ENCODE results near the gene CAPN1. TPM values are rescaled to one million over a fixed set of nuclear protein-coding genes. Genes with fewer than 3 reads are reported as not detected.

Gene CAPN1
- total RNA-seq (100 to 1,000 TPM in 3 of 5 donors, 10 to 100 TPM in 2; 79.5 to 325 (median 155) TPM), polyA plus RNA-seq (100 to 1,000 TPM in 2 of 3 donors, 10 to 100 TPM in 1; 96.1 to 234 (median 112) TPM)
- long read RNA-seq, donor 1, partial matches to known transcripts = 6 of 6 reads
- long read RNA-seq, donor 1, other reads (novel, unspliced or antisense) = 0 of 6 reads
- long read RNA-seq, donor 2, partial matches to known transcripts = 7 of 17 reads
- long read RNA-seq, donor 2, other reads (novel, unspliced or antisense) = 10 of 17 reads
- long read RNA-seq, donor 3 = 0 reads
- long read RNA-seq, donor 4 = 0 reads
- long read RNA-seq, donor 5, partial matches to known transcripts = 9 of 9 reads
- long read RNA-seq, donor 5, other reads (novel, unspliced or antisense) = 0 of 9 reads
- long read RNA-seq, donor 6, partial matches to known transcripts = 12 of 30 reads
- long read RNA-seq, donor 6, other reads (novel, unspliced or antisense) = 18 of 30 reads
- long read RNA-seq, donor 7, partial matches to known transcripts = 30 of 37 reads
- long read RNA-seq, donor 7, other reads (novel, unspliced or antisense) = 7 of 37 reads
- long read RNA-seq, donor 8, partial matches to known transcripts = 23 of 30 reads
- long read RNA-seq, donor 8, other reads (novel, unspliced or antisense) = 7 of 30 reads
- long read RNA-seq, donor 9, partial matches to known transcripts = 24 of 25 reads
- long read RNA-seq, donor 9, other reads (novel, unspliced or antisense) = 0 of 25 reads
- long read RNA-seq, donor 10, partial matches to known transcripts = 0 of 7 reads
- long read RNA-seq, donor 10, other reads (novel, unspliced or antisense) = 7 of 7 reads

- TF ChIP-seq EP300 (IDR thresholded peaks at IDR 0.05) (no peak), POLR2AphosphoS5 (IDR thresholded peaks at IDR 0.05) (peak in 2 of 3 donors; percentile 58 to 79), POLR2A (IDR thresholded peaks at IDR 0.05) (no peak)
- TF ChIP-seq, protein P1, sequence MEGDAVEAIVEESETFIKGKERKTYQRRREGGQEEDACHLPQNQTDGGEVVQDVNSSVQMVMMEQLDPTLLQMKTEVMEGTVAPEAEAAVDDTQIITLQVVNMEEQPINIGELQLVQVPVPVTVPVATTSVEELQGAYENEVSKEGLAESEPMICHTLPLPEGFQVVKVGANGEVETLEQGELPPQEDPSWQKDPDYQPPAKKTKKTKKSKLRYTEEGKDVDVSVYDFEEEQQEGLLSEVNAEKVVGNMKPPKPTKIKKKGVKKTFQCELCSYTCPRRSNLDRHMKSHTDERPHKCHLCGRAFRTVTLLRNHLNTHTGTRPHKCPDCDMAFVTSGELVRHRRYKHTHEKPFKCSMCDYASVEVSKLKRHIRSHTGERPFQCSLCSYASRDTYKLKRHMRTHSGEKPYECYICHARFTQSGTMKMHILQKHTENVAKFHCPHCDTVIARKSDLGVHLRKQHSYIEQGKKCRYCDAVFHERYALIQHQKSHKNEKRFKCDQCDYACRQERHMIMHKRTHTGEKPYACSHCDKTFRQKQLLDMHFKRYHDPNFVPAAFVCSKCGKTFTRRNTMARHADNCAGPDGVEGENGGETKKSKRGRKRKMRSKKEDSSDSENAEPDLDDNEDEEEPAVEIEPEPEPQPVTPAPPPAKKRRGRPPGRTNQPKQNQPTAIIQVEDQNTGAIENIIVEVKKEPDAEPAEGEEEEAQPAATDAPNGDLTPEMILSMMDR (IDR thresholded peaks at IDR 0.05) = no peak
- Histone ChIP-seq H3K27ac (peak within 1 kb of the TSS; percentile 89 to 96 (median 93)), H3K36me3 (peaks cover 7 to 30% (median 25%) of the 10 kb centered on the region in 4 donors), H3K9me3 (no peaks in the 10 kb centered on the region), H3K27me3 (no peaks in the 10 kb centered on the region), H3K4me3 (peak within 1 kb of the TSS; percentile 68 to 89 (median 82)), H3K4me1 (peaks cover 23 to 57% (median 36%) of the 10 kb centered on the region in 4 donors)
- peak; percentile 86 to 91 for DNase-seq
- WGBS, 5 donors = 0 to 1% (median 0%) methylated on average over 13 to 43 of the region's 43 CpGs
- intact Hi-C loops (cut with DNase I; ENCODE audit: low total_unique reads) = no loop called here
These were observed at the start of gene CAPN1 for GRCh38 chr11:65181569-65182257. Gene CAPN1, plus strand, starts transcription at chr11:65181928. Its CDS starts 774 bp downstream, at chr11:65182702.

DNA sequence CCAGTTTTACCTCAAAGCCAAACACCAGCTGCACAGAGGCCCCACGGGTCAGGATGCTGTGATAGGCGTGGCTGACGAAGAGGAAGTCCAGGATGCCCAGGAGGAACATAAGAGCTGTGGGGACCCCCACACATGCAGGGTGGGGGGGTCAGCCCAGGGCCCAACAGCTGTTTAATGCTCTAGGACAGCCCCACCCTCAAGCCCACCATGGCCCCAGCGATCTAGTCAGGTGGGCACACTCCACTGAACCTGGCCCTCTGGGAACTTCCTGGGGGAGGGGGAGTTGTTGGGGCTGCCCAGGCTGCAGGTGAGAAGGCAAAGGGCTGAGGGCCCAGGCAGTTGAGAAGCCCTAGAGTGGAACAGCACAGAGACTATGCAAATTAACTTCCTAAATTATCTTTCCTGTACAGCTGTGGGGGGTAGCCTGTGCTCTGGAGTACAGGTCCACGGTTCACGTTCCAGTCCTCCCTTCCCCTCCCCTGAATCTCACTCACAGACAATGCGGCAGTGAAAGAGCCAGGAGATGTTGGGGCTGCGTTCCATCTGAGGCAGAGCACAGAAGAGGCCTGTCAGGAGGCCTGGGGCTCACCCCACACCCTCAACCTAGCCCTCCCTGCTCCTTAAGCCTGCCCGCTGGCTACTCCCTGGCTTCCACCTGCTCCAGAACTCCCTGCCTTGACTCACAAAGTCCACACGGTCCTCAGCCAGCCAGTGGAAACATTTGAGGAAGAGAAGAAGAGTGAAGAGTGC, 49.3 kb upstream of the CAPN1 start:
- Histone ChIP-seq H3K36me3 (peaks cover 56 to 57% (median 57%) of the 10 kb centered on the region in 4 donors), H3K4me3 (peak overlapping the region; percentile 80 to 99 (median 92)), H3K27me3 (no peaks in the 10 kb centered on the region), H3K9me3 (no peaks in the 10 kb centered on the region), H3K27ac (peak overlapping the region in 4 of 5 donors; percentile 94 to 99 (median 98)), H3K4me1 (peaks cover 25 to 50% (median 44%) of the 10 kb centered on the region in 4 donors)
- no peak for DNase-seq
- TF ChIP-seq, protein P1 (IDR thresholded peaks at IDR 0.05) = no peak
- TF ChIP-seq POLR2A (IDR thresholded peaks at IDR 0.05) (no peak), POLR2AphosphoS5 (IDR thresholded peaks at IDR 0.05) (no peak), EP300 (IDR thresholded peaks at IDR 0.05) (no peak)
- 41 to 59% (median 49%) methylated on average over 9 to 10 of the region's 10 CpGs for WGBS, 5 donors
- intact Hi-C loops (cut with DNase I; ENCODE audit: low total_unique reads) = no loop called here

GRCh38 chr11:65132988-65133700, 48.6 kb upstream of the CAPN1 start:
- 31 to 46% (median 35%) methylated on average over 15 to 18 of the region's 18 CpGs for WGBS, 5 donors

More at GRCh38 chr11:65132988-65133700, 48.6 kb upstream of the CAPN1 start:
- Histone ChIP-seq H3K27ac (peak overlapping the region; percentile 94 to 99 (median 98)), H3K36me3 (peaks cover 49 to 50% (median 49%) of the 10 kb centered on the region in 4 donors), H3K27me3 (no peaks in the 10 kb centered on the region), H3K9me3 (no peaks in the 10 kb centered on the region), H3K4me3 (peak overlapping the region; percentile 80 to 99 (median 92)), H3K4me1 (peaks cover 25 to 50% (median 44%) of the 10 kb centered on the region in 4 donors)
- DNase-seq = peak; percentile 85 to 89
- intact Hi-C loops (cut with DNase I; ENCODE audit: low total_unique reads) = no loop called here
- peak in 2 of 3 donors; percentile 60 to 68 for TF ChIP-seq POLR2AphosphoS5 (IDR thresholded peaks at IDR 0.05)
- TF ChIP-seq, protein P1 (IDR thresholded peaks at IDR 0.05) = no peak
